Natural killer cell treated with Interleukin-12 subunit alpha and Interleukin-12 subunit beta and Interleukin-15 and Interleukin-18, amount 100 ng/mL, for 72 hours (primary cell): ENCODE measurements around the gene EIF3K. TPM values are rescaled to one million over a fixed set of nuclear protein-coding genes. Genes with fewer than 3 reads are reported as not detected.

ENCODE experiments used
- ATAC-seq, 2 donors: fragments of 150-1000 bp; cut with Tn5 transposase in 1 of 2; sonication (Bioruptor Pico), chemical (Tn5 transposase) in 1 of 2; 2 replicates each; pipeline ENCODE4 v1.10.0; 2021
- DNase-seq: peaks from one replicate; pipeline ENCODE4 v3.0.0; 2022; ENCODE audit warnings: low spot score
- H3K27ac Mint-ChIP-seq, 2 donors: 1 replicate in 1 of 2; 2 replicates in 1 of 2; pipeline ENCODE4 v1.8.0; 2022; ENCODE audit warnings: mixed read lengths in 2 of 2, mild to moderate bottlenecking in 1 of 2, moderate library complexity in 1 of 2
- H3K27me3 Mint-ChIP-seq, 2 donors: 1 replicate in 1 of 2; 2 replicates in 1 of 2; pipeline ENCODE4 v1.8.0; 2022; ENCODE audit warnings: mixed read lengths in 2 of 2
- H3K36me3 Mint-ChIP-seq: one replicate; pipeline ENCODE4 v1.8.0; 2022; ENCODE audit warnings: mixed read lengths
- H3K4me1 Mint-ChIP-seq, 2 donors: 1 replicate in 1 of 2; 2 replicates in 1 of 2; pipeline ENCODE4 v1.8.0; 2022; ENCODE audit warnings: low read depth in 2 of 2, mixed read lengths in 2 of 2, mild to moderate bottlenecking in 1 of 2
- H3K4me3 Mint-ChIP-seq: one replicate; pipeline ENCODE4 v1.8.0; 2022; ENCODE audit warnings: mixed read lengths
- H3K9me3 Mint-ChIP-seq: 2 replicates; pipeline ENCODE4 v1.8.0; 2022; ENCODE audit warnings: mixed read lengths
- total RNA-seq, 2 donors: library from RNA; stranded (reverse); gene quantifications; one replicate each; pipeline ENCODE4 v1.2.3, GENCODE V29; 2022

EIF3K gene
- total RNA-seq, 2 donors from 2014 or later: 216 to 286 TPM

DNA sequence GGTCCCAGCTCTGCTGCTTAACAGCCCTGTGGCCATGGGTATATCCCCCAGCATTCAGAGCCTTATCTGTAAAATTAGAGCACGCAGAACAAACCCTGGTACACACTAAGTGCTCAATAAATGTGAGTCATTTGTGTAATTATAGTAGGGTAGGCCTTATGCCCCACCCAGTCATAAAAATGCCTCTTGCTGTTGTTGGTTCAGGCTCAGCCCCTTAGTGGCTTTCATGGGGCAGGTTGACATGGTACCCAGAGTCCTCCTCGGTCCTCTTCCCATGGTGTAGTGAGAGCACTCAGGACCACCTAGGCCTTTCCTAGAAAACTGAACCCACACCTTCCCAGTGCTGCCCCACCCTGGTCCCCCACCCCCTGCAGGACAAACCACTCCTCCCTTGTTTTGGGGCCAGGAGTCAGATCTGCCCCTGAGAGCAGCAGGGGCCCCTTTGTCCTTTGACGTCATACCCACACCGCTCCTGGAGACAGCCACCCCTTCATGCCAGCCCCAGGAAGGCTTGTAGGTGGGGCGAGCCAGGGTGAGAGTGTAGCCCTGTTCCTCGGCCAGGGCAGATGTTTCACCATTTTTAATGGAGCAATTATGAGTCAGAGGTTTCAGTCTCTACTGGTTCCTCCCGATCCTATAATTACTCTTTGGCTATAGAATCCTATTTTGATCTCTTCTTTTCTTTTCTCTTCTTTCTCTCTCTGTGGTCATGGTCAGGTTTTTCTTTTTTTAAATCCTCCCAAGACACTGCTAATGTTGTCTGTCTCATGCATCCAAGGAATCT lies 65.3 kb downstream of the EIF3K start:
- no peak for DNase-seq

DNA sequence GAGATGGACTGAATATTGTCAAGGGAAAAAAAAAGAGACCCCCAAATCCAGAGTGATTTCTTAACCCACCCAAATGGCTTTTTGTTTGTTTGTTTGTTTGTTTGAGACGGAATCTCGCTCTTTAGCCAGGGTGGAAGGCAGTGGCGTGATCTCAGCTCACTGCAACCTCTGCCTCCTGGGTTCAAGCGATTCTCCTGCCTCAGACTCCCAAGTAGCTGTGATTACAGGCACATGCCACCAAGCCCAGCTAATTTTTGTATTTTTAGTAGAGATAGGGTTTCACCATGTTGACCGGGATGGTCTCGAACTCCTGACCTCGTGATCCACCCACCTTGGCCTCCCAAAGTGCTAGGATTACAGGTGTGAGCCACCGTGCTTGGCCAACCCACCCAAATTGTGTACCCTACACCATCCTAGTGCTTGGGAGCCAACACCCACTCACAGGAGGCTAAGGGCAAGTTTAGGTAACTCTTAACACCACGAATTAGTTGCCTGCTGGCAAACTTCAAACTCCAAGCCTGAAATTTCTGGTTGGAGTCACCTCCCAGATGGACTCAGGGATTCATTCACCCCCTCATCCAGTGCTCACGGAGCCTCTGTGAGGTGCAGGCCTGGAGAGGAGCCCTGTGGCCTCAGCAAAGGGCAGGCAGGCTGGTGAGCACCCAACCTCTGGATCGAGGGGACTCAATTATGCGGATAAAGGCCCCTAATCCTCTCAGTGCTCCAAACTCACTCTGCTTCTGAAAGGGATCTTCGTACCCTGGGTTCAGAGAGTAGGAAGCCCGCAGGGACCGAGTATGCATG lies 66.1 kb downstream of the EIF3K start:
- no peaks in the 10 kb centered on the region for H3K27me3 Mint-ChIP-seq
- H3K9me3 Mint-ChIP-seq: no peaks in the 10 kb centered on the region
- H3K4me1 Mint-ChIP-seq: peaks cover 71 to 78% of the 10 kb centered on the region in 2 donors
- H3K27ac Mint-ChIP-seq: peak overlapping the region; percentile 91 to 94
- no peak for DNase-seq
- ATAC-seq: no peak
- peak overlapping the region; percentile 74 for H3K4me3 Mint-ChIP-seq
- no peaks in the 10 kb centered on the region for H3K36me3 Mint-ChIP-seq

More for the DNA sequence above, 65.3 kb downstream of the EIF3K start:
- peak; percentile 51 to 64 for ATAC-seq
- Mint-ChIP-seq H3K27me3 (no peaks in the 10 kb centered on the region), H3K9me3 (no peaks in the 10 kb centered on the region), H3K36me3 (no peaks in the 10 kb centered on the region), H3K27ac (peak overlapping the region; percentile 91 to 94), H3K4me1 (peaks cover 75 to 84% of the 10 kb centered on the region in 2 donors), H3K4me3 (peak overlapping the region; percentile 74)

DNA sequence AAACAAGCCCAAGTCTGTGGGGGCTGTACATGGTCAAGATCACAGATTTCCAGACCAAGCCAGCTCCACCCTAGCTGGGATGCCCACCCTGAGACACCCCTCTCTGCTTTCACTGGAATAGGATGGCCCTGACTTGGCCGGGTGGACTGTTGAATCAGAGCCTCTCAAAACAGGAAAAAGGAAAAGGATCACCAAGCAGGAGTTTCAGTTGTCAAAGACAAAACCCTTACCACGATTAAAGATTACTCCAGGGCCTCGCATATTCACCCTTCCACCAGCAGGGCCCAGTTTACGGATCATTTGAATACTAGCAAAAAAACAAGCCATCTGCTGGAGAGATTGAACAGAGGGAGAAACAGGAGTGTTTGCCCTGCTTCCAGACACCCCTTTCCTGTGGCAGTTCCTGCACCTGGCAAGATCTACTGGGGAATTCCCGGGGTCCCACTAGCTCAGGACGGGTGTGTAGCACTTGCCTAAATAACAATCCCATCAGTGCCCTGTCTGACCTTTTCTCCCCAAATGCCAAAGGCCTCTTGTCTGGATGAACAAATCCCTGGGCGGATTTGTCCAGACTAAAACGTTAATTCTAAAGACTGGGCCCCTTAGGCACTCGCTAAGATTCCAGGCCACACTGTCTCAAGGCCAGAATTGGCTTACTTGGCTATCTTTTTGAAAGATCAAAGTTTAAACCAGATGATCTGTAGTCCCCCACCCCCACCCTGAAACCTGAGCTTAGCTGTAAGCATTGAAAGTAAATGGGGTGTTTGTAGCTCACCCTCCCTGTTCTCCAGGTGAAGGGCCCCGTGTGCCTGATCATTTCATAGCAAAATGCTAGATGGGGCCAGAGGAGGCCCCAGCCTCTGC lies 66.9 kb downstream of the EIF3K start:
- Mint-ChIP-seq H3K9me3 (no peaks in the 10 kb centered on the region), H3K4me1 (peaks cover 68 to 72% of the 10 kb centered on the region in 2 donors), H3K4me3 (peak overlapping the region; percentile 73), H3K27me3 (no peaks in the 10 kb centered on the region), H3K27ac (peak overlapping the region; percentile 91 to 94), H3K36me3 (no peaks in the 10 kb centered on the region)
- ATAC-seq (no peak), DNase-seq (no peak)

DNA sequence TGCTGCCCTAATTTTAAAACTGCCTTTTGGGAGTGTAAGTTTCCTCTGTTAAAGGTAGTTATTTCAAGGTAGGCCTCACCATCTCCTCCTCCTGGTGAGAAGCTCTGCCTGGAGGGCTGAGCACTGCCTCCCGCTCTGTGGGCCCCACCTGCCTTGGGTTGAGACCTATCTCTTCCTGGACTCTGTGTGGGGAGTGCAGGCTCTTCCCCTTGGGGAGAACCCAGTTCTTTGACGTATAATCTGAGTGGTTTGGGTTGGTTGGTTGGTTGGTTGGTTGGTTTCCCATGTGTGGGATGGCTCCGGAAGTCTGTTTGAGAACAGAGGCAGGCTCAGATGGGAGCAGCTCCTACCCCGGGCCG lies 67.5 kb downstream of the EIF3K start:
- DNase-seq (peak; percentile 74), ATAC-seq (peak; percentile 61 to 81)
- Mint-ChIP-seq H3K9me3 (no peaks in the 10 kb centered on the region), H3K36me3 (no peaks in the 10 kb centered on the region), H3K27me3 (no peaks in the 10 kb centered on the region), H3K4me1 (peaks cover 67 to 74% of the 10 kb centered on the region in 2 donors), H3K27ac (peak overlapping the region; percentile 91 to 94), H3K4me3 (peak overlapping the region; percentile 73)

Other genes starting within 250 kb of the EIF3K start
- gene PSMD8, start 244.6 kb upstream of the EIF3K start, total RNA-seq: 100 to 1,000 TPM; 133 to 252 TPM
- under 1 TPM in 1 of 2 donors, not detected in 1; 0.24 TPM for gene GGN, start 231.2 kb upstream of the EIF3K start, total RNA-seq
- gene SPRED3, start 230.5 kb upstream of the EIF3K start, total RNA-seq: 1 to 10 TPM; 2.5 to 4.6 TPM
- gene FAM98C, start 216.1 kb upstream of the EIF3K start, total RNA-seq: 10 to 100 TPM; 21.8 to 25.8 TPM
- 1 to 10 TPM in 1 of 2 donors, not detected in 1; 1.9 TPM for gene RASGRP4, start 193.0 kb upstream of the EIF3K start, total RNA-seq
- gene RYR1, start 185.5 kb upstream of the EIF3K start, total RNA-seq: under 1 TPM; 0.22 to 0.33 TPM
- 100 to 1,000 TPM in 1 of 2 donors, 10 to 100 TPM in 1; 81.4 to 318 TPM for gene MAP4K1, start 1.2 kb upstream of the EIF3K start, total RNA-seq
- 100 to 1,000 TPM; 342 to 574 TPM for gene ACTN4, start 28.5 kb downstream of the EIF3K start, total RNA-seq
- 10 to 100 TPM in 1 of 2 donors, 1 to 10 TPM in 1; 3.6 to 10.4 TPM for gene CAPN12, start 125.3 kb downstream of the EIF3K start, total RNA-seq
- not detected for gene LGALS7, start 154.3 kb downstream of the EIF3K start, total RNA-seq
- gene LGALS7B, start 170.0 kb downstream of the EIF3K start, total RNA-seq: not detected
- 1 to 10 TPM; 1.6 to 1.7 TPM for gene LGALS4, start 193.8 kb downstream of the EIF3K start, total RNA-seq
- 100 to 1,000 TPM; 104 to 163 TPM for gene ECH1, start 212.6 kb downstream of the EIF3K start, total RNA-seq
- gene HNRNPL, start 230.8 kb downstream of the EIF3K start, total RNA-seq: 100 to 1,000 TPM; 559 to 561 TPM